ENCODE data around the gene HYLS1. TPM values are rescaled to one million over a fixed set of nuclear protein-coding genes. Genes with fewer than 3 reads are reported as not detected.
A peak's percentile ranks its signal among the peaks of the same experiment; 100 is the strongest.

The HYLS1 gene
- polyA plus RNA-seq, 3 donors from 2014 or later, result 6.2 to 11.5 (median 7.7) TPM

DNA sequence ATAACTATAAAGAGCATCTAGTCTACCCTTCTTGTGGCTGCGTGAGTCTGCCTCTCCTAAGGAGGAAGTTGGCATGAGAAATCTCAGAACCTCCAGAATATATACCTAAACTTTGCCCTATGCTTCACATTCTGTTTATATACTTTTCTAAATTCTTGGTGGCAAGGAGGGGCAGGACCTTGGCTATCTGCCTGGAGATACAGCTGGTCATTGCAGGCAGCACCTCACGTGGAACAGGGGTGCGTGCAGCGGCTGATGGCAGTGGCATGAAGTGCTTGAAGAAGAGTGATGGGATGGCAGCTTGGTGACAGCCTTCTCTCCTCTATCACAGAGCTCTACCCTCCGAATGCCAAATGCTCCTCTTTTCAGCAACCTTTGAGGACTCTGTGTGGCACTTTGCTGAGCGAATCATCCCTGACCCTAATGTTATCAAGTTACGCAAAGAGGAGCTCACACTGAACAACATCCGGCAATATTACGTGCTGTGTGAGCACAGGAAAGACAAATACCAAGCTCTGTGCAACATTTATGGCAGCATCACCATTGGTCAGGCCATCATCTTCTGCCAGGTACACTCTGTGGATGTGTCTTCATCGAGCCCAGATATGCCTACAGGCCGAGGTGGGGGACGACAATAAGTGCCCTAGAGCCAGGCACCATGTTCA is 29.3 kb downstream of the HYLS1 start:
- Mint-ChIP-seq H3K4me3 (no peak overlapping the region), H3K27me3 (ENCODE audit: low read depth in 3 of 3) (peaks cover 5 to 12% (median 7%) of the 10 kb centered on the region in 3 donors), H3K4me1 (no peaks in the 10 kb centered on the region), H3K9me3 (no peaks in the 10 kb centered on the region), H3K27ac (no peak overlapping the region), H3K36me3 (no peaks in the 10 kb centered on the region)
- DNase-seq, result no peak

GRCh38 chr11:125918140-125918840 is 30.8 kb downstream of the HYLS1 start:
- peaks cover 4 to 14% (median 5%) of the 10 kb centered on the region in 3 donors for H3K27me3 Mint-ChIP-seq (ENCODE audit: low read depth in 3 of 3)

DNA sequence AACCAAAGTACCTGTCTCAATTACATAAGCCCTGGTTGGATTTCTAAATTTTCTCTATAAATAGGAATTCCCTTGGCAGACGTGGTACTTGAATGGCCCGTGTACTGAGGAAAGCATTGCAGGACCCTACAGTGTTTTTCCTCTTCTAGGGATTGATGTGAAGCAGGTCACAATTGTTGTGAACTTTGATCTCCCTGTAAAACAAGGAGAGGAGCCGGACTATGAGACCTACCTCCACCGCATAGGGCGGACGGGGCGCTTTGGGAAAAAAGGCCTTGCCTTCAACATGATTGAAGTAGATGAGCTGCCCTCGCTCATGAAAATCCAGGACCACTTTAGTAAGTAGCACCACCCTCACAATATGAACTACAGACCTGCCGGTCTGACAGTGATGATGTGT is 33.6 kb downstream of the HYLS1 start:
- H3K36me3 Mint-ChIP-seq, result no peaks in the 10 kb centered on the region
- H3K9me3 Mint-ChIP-seq, result no peaks in the 10 kb centered on the region
- no peak overlapping the region for H3K27ac Mint-ChIP-seq
- no peaks in the 10 kb centered on the region for H3K4me1 Mint-ChIP-seq
- no peak for DNase-seq
- H3K4me3 Mint-ChIP-seq, result no peak overlapping the region
- peaks cover 2 to 16% (median 5%) of the 10 kb centered on the region in 3 donors for H3K27me3 Mint-ChIP-seq (ENCODE audit: low read depth in 3 of 3)

More at GRCh38 chr11:125918140-125918840, 30.8 kb downstream of the HYLS1 start:
- Mint-ChIP-seq H3K9me3 (no peaks in the 10 kb centered on the region), H3K27ac (no peak overlapping the region), H3K4me1 (no peaks in the 10 kb centered on the region), H3K4me3 (no peak overlapping the region), H3K36me3 (no peaks in the 10 kb centered on the region)
- no peak for DNase-seq

DNA sequence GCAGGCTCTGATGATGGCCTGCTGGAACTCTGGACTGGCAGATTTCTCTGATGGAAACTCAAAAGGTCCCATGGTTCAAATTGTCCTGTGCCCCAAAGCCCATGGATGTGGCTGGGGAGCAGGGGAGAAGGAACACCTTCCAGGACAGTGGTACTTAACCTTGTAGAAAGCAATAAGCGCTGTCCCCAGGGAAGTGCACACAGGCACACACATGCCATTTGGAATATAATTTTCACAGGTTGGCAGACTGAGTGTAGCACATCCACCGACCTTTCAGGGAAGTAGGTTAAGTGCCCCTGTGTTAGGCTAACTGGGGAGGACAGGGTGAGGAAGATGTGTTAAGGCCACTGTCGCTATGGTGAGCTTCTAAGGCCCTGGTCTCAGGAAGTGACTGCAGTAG is 34.7 kb downstream of the HYLS1 start:
- Mint-ChIP-seq H3K4me3 (no peak overlapping the region), H3K9me3 (no peaks in the 10 kb centered on the region), H3K4me1 (no peaks in the 10 kb centered on the region), H3K27ac (no peak overlapping the region), H3K36me3 (no peaks in the 10 kb centered on the region), H3K27me3 (ENCODE audit: low read depth in 3 of 3) (peaks cover 1 to 14% (median 2%) of the 10 kb centered on the region in 3 donors)
- no peak for DNase-seq

DNA sequence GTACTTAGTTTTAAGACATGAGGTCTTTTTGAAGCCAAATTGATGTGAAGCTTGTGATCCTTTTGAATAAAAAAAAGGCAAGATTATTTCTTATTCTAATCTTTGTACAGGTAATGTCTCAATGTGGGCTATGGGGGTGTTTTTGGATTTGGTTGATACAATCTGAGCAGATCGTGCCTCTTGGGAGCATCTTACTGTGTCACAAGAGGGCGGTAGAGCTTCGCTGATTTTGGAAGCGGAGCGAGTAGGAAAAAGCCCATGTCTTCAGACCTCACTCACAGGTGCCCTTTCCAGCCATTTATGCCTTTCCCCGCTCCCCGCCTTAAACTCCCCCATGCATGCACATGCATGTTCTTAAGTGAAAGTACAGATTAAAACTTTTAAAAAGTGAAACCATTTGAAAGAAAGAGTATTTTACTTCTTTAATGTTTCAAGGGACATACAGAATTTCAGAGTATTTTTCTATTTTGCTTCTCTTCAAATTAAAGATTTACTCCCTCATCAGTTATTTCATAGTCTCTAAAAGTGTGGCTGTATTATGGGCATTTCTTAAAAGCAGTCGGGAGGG is 35.6 kb downstream of the HYLS1 start:
- peak in 2 of 3 donors; percentile 11 to 17 for DNase-seq
- Mint-ChIP-seq H3K27me3 (ENCODE audit: low read depth in 3 of 3) (peaks cover 1 to 16% (median 2%) of the 10 kb centered on the region in 3 donors), H3K36me3 (no peaks in the 10 kb centered on the region), H3K27ac (no peak overlapping the region), H3K9me3 (no peaks in the 10 kb centered on the region), H3K4me1 (no peaks in the 10 kb centered on the region), H3K4me3 (no peak overlapping the region)

DNA sequence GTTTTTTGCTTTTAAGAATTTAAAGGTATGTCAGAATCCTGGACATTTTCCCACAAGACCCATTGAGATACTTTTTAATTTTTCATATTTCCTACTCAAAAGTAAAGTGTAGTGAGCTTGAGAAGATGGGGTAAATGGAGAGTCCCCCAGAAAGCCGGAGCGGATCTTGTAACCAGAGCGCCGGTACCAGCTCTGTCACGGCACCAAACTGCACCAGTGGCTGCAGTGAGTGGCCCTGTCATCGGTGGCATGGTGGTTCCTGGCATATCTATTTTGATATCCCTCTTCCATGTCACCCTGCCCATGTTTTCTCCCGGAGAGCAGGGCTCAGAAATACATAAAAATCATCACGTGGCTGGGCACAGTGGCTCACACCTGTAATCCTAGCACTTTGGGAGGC is 36.2 kb downstream of the HYLS1 start:
- Mint-ChIP-seq H3K9me3 (no peaks in the 10 kb centered on the region), H3K4me3 (no peak overlapping the region), H3K27ac (no peak overlapping the region), H3K4me1 (no peaks in the 10 kb centered on the region), H3K27me3 (ENCODE audit: low read depth in 3 of 3) (peaks cover 0 to 16% (median 1%) of the 10 kb centered on the region in 3 donors), H3K36me3 (no peaks in the 10 kb centered on the region)
- DNase-seq, result no peak

- Mint-ChIP-seq H3K36me3 (no peaks in the 10 kb centered on the region), H3K27me3 (ENCODE audit: low read depth in 3 of 3) (peaks cover 0 to 14% (median 1%) of the 10 kb centered on the region in 3 donors), H3K9me3 (no peaks in the 10 kb centered on the region), H3K4me1 (no peaks in the 10 kb centered on the region), H3K4me3 (no peak overlapping the region), H3K27ac (peak overlapping the region in 1 of 6 donors; percentile 16)
- DNase-seq, result no peak
Observed at GRCh38 chr11:125924384-125925007, 37.0 kb downstream of the HYLS1 start.

- no peak for DNase-seq
- H3K9me3 Mint-ChIP-seq, result no peaks in the 10 kb centered on the region
- H3K27ac Mint-ChIP-seq, result no peak overlapping the region
- no peaks in the 10 kb centered on the region for H3K4me1 Mint-ChIP-seq
- peaks cover 1 to 13% (median 1%) of the 10 kb centered on the region in 3 donors for H3K27me3 Mint-ChIP-seq (ENCODE audit: low read depth in 3 of 3)
- no peak overlapping the region for H3K4me3 Mint-ChIP-seq
- H3K36me3 Mint-ChIP-seq, result no peaks in the 10 kb centered on the region
Observed at GRCh38 chr11:125925247-125925740, 37.8 kb downstream of the HYLS1 start.

DNA sequence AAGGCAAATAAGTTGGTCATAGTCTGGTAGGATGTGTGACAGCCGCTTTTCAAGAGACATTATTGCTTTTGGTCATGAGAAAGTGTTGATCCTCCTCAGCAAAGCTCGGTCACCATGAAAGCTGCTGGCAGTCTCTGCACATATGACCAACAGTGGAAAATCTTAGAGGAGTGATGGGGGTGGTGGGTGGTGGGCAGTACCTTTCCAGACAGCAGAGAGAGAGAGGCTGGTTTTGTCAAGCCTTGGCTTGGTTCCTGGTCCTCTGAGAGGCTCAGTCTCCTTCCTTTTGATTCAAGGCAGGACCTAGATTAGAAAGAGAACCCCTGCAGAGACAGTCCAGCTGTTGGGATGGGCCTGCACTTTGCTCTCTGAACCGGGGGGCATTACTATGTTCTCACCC is 38.3 kb downstream of the HYLS1 start:
- no peak for DNase-seq
- Mint-ChIP-seq H3K27me3 (ENCODE audit: low read depth in 3 of 3) (peaks cover 1 to 10% (median 1%) of the 10 kb centered on the region in 3 donors), H3K4me1 (no peaks in the 10 kb centered on the region), H3K4me3 (no peak overlapping the region), H3K36me3 (no peaks in the 10 kb centered on the region), H3K27ac (no peak overlapping the region), H3K9me3 (no peaks in the 10 kb centered on the region)

- H3K4me3 Mint-ChIP-seq, result no peak overlapping the region
- H3K27me3 Mint-ChIP-seq (ENCODE audit: low read depth in 3 of 3), result peaks cover 1 to 10% (median 1%) of the 10 kb centered on the region in 3 donors
- no peak overlapping the region for H3K27ac Mint-ChIP-seq
- H3K4me1 Mint-ChIP-seq, result no peaks in the 10 kb centered on the region
- no peaks in the 10 kb centered on the region for H3K9me3 Mint-ChIP-seq
- no peak for DNase-seq
- no peaks in the 10 kb centered on the region for H3K36me3 Mint-ChIP-seq
Observed at GRCh38 chr11:125926682-125927081, 39.2 kb downstream of the HYLS1 start.

GRCh38 chr11:125929445-125930075 is 42.1 kb downstream of the HYLS1 start:
- no peaks in the 10 kb centered on the region for H3K9me3 Mint-ChIP-seq
- H3K4me1 Mint-ChIP-seq, result no peaks in the 10 kb centered on the region
- no peak for DNase-seq
- H3K27ac Mint-ChIP-seq, result no peak overlapping the region
- H3K36me3 Mint-ChIP-seq, result no peaks in the 10 kb centered on the region
- no peak overlapping the region for H3K4me3 Mint-ChIP-seq
- peaks cover 0 to 9% (median 1%) of the 10 kb centered on the region in 3 donors for H3K27me3 Mint-ChIP-seq (ENCODE audit: low read depth in 3 of 3)

- Mint-ChIP-seq H3K27ac (no peak overlapping the region), H3K9me3 (no peaks in the 10 kb centered on the region), H3K4me3 (no peak overlapping the region), H3K36me3 (no peaks in the 10 kb centered on the region), H3K27me3 (ENCODE audit: low read depth in 3 of 3) (peaks cover 0 to 9% (median 1%) of the 10 kb centered on the region in 3 donors), H3K4me1 (no peaks in the 10 kb centered on the region)
- DNase-seq, result no peak
Observed at GRCh38 chr11:125930076-125930450, 42.6 kb downstream of the HYLS1 start.

GRCh38 chr11:125931116-125931515 is 43.6 kb downstream of the HYLS1 start:
- no peak for DNase-seq
- Mint-ChIP-seq H3K9me3 (no peaks in the 10 kb centered on the region), H3K4me3 (no peak overlapping the region), H3K27ac (no peak overlapping the region), H3K27me3 (ENCODE audit: low read depth in 3 of 3) (peaks cover 0 to 8% (median 3%) of the 10 kb centered on the region in 3 donors), H3K4me1 (no peaks in the 10 kb centered on the region), H3K36me3 (no peaks in the 10 kb centered on the region)
